Upper lobe of left lung (tissue), 4 donors: ENCODE measurements around the gene ZFYVE1.

ENCODE experiments used
- CTCF ChIP-seq, 6 experiments: fragments of 450-650 bp in 4 of 6; fragments of 200-600 bp in 2 of 6; sonication (generic) in 2 of 6; IDR thresholded peaks; one replicate each; pipeline ENCODE4 v1.5.1; 2016 to 2019; ENCODE audit warnings: antibody characterized with exemption in 6 of 6
- POLR2A ChIP-seq, 4 donors: fragments of 450-650 bp; IDR thresholded peaks; one replicate each; pipeline ENCODE4 v1.5.1; 2016 to 2017; ENCODE audit warnings: antibody characterized with exemption in 4 of 4, mild to moderate bottlenecking in 2 of 4
- POLR2AphosphoS5 ChIP-seq, 2 donors: sonication (generic); formaldehyde crosslinking; IDR thresholded peaks; one replicate each; pipeline ENCODE4 v1.5.1; 2017; ENCODE audit warnings: antibody characterized with exemption in 2 of 2

- no peak for TF ChIP-seq CTCF (IDR thresholded peaks at IDR 0.05)
- TF ChIP-seq POLR2A (IDR thresholded peaks at IDR 0.05) = no peak
- TF ChIP-seq POLR2AphosphoS5 (IDR thresholded peaks at IDR 0.05) = no peak
Observed at GRCh38 chr14:72946491-72946890, 80.4 kb downstream of the ZFYVE1 start.
